Body of pancreas (tissue), 4 donors: ENCODE measurements around the gene SLC7A1. TPM values are rescaled to one million over a fixed set of nuclear protein-coding genes. Genes with fewer than 3 reads are reported as not detected.

Source experiments
- ATAC-seq: fragments of 150-250 bp; one replicate; pipeline ENCODE4 v1.9.1; 2016
- DNase-seq, 4 donors: peaks; one replicate each; pipeline ENCODE4 v3.0.0-alpha.2; 2019
- H3K27ac ChIP-seq, 4 donors: fragments of 200-600 bp; sonication (generic); 1 replicate in 3 of 4; 2 replicates in 1 of 4; pipeline versions ENCODE4 v1.5.1 to v1.6.1; 2016 to 2019; ENCODE audit warnings: mild to moderate bottlenecking in 1 of 4, mixed read lengths in 1 of 4, moderate library complexity in 1 of 4
- H3K27me3 ChIP-seq, 2 donors: fragments of 200-600 bp; sonication (generic); one replicate each; pipeline ENCODE4 v1.6.0; 2016; ENCODE audit warnings: mild to moderate bottlenecking in 1 of 2
- H3K36me3 ChIP-seq, 2 donors: fragments of 200-600 bp; sonication (generic); replicated peaks in 1 of 2; 2 replicates each; pipeline ENCODE4 v1.5.1; 2016; ENCODE audit warnings: low read depth in 2 of 2; ENCODE audit not compliant: insufficient read depth in 1 of 2
- H3K4me1 ChIP-seq: fragments of 200-600 bp; sonication (generic); one replicate; pipeline ENCODE4 v1.6.0; 2016
- H3K4me3 ChIP-seq, 2 donors: fragments of 200-600 bp; sonication (generic); 1 replicate in 1 of 2; 2 replicates in 1 of 2; pipeline ENCODE4 v1.5.1; 2016 to 2019
- H3K9me3 ChIP-seq, 3 donors: fragments of 200-600 bp; sonication (generic); 1 replicate in 2 of 3; 2 replicates in 1 of 3; pipeline ENCODE4 v1.5.1; 2016
- CTCF ChIP-seq, 7 experiments: fragments of 450-650 bp in 4 of 7; fragments of 200-600 bp in 3 of 7; sonication (generic) in 3 of 7; IDR thresholded peaks; one replicate each; pipeline ENCODE4 v1.5.1; 2016 to 2019; ENCODE audit warnings: antibody characterized with exemption in 7 of 7
- POLR2A ChIP-seq, 3 donors: fragments of 450-650 bp; IDR thresholded peaks; one replicate each; pipeline ENCODE4 v1.6.1; 2016; ENCODE audit warnings: antibody characterized with exemption in 3 of 3, mild to moderate bottlenecking in 2 of 3
- WGBS, 2 donors: methylation state at CpG; one replicate each; pipeline ENCODE4 v1.1.5; 2017; 5-methylcytosine and 5-hydroxymethylcytosine counted together
- intact Hi-C: fragments of 100-400 bp; cut with DNase I; formaldehyde crosslinking; loops from one replicate; pipeline ENCODE4 v1.15.1; 2023
- total RNA-seq, 2 donors: library from RNA; depleted of rRNA; stranded (reverse); fragments of >200 nt; gene quantifications; one replicate each; pipeline ENCODE4 v1.1.0, GENCODE V29; 2016

SLC7A1 gene
- total RNA-seq, 2 donors from 2014 or later = 15.3 to 30.3 TPM

GRCh38 chr13:29505950-29506349 is 89.5 kb downstream of the SLC7A1 start:
- intact Hi-C loops = loop anchor here (10.0 kb wide), 1 partner anchor 79 kb away; no protein-coding TSS in a partner anchor
- Histone ChIP-seq H3K27me3 (no peaks in the 10 kb centered on the region), H3K36me3 (no peaks in the 10 kb centered on the region), H3K27ac (no peak overlapping the region), H3K4me3 (no peak overlapping the region), H3K9me3 (no peaks in the 10 kb centered on the region), H3K4me1 (peaks cover 5% of the 10 kb centered on the region)
- ATAC-seq (no peak), DNase-seq (no peak)
- TF ChIP-seq CTCF (IDR thresholded peaks at IDR 0.05) (no peak), POLR2A (IDR thresholded peaks at IDR 0.05) (no peak)
- WGBS, 2 donors = 46 to 53% methylated on average over 9 to 10 of the region's 10 CpGs

- 81% methylated on average over 16 to 17 of the region's 17 CpGs for WGBS, 2 donors
- Histone ChIP-seq H3K27ac (no peak overlapping the region), H3K4me1 (peaks cover 5% of the 10 kb centered on the region), H3K36me3 (no peaks in the 10 kb centered on the region), H3K9me3 (no peaks in the 10 kb centered on the region), H3K27me3 (no peaks in the 10 kb centered on the region), H3K4me3 (no peak overlapping the region)
- no peak for DNase-seq
- intact Hi-C loops = loop anchor here (10.0 kb wide), 1 partner anchor 79 kb away; no protein-coding TSS in a partner anchor
- ATAC-seq = no peak
- TF ChIP-seq CTCF (IDR thresholded peaks at IDR 0.05) (no peak), POLR2A (IDR thresholded peaks at IDR 0.05) (no peak)
Measured at GRCh38 chr13:29505511-29505910, 90.0 kb downstream of the SLC7A1 start.

- no peaks in the 10 kb centered on the region for H3K9me3 ChIP-seq
- H3K27me3 ChIP-seq = no peaks in the 10 kb centered on the region
- 92 to 93% methylated on average over 15 of the region's 15 CpGs for WGBS, 2 donors
- no peak overlapping the region for H3K4me3 ChIP-seq
- intact Hi-C loops = loop anchor here (5.0 to 10.0 kb wide), 2 partner anchors 80 to 198 kb away; no protein-coding TSS in a partner anchor
- no peaks in the 10 kb centered on the region for H3K36me3 ChIP-seq
- H3K4me1 ChIP-seq = peaks cover 12% of the 10 kb centered on the region
- no peak overlapping the region for H3K27ac ChIP-seq
- TF ChIP-seq CTCF (IDR thresholded peaks at IDR 0.05) = no peak
- TF ChIP-seq POLR2A (IDR thresholded peaks at IDR 0.05) = no peak
- no peak for DNase-seq
- no peak for ATAC-seq
Measured at GRCh38 chr13:29504691-29505090, 90.8 kb downstream of the SLC7A1 start.

- Histone ChIP-seq H3K27me3 (no peaks in the 10 kb centered on the region), H3K27ac (no peak overlapping the region), H3K9me3 (no peaks in the 10 kb centered on the region), H3K4me1 (peaks cover 20% of the 10 kb centered on the region), H3K36me3 (no peaks in the 10 kb centered on the region), H3K4me3 (no peak overlapping the region)
- TF ChIP-seq POLR2A (IDR thresholded peaks at IDR 0.05) (no peak), CTCF (IDR thresholded peaks at IDR 0.05) (no peak)
- intact Hi-C loops = loop anchor here (5.0 to 10.0 kb wide), 2 partner anchors 82 to 199 kb away; no protein-coding TSS in a partner anchor
- no peak for ATAC-seq
- DNase-seq = no peak
- WGBS, 2 donors = 58 to 66% methylated on average over 31 of the region's 32 CpGs
Measured at GRCh38 chr13:29503041-29503837, 92.2 kb downstream of the SLC7A1 start.
